IgD-negative memory B cell (primary cell): ENCODE data around the gene KDM3B. TPM values are rescaled to one million over a fixed set of nuclear protein-coding genes. Genes with fewer than 3 reads are reported as not detected.
"Not testable (repeated sequence)": the region's sequence is repeated elsewhere in the genome, so short reads cannot be mapped to it uniquely, and the experiment has no call there.

Source experiments
- H3K27ac Mint-ChIP-seq, 3 donors: one replicate each; pipeline ENCODE4 v1.8.0; 2020 to 2022; ENCODE audit warnings: mild to moderate bottlenecking in 3 of 3, mixed read lengths in 3 of 3, moderate library complexity in 1 of 3
- H3K27me3 Mint-ChIP-seq: one replicate; pipeline ENCODE4 v1.8.0; 2021; ENCODE audit warnings: mixed read lengths
- H3K36me3 Mint-ChIP-seq: one replicate; pipeline ENCODE4 v1.8.0; 2020; ENCODE audit warnings: mild to moderate bottlenecking, mixed read lengths
- H3K4me1 Mint-ChIP-seq, 3 donors: one replicate each; pipeline ENCODE4 v1.8.0; 2020 to 2022; ENCODE audit warnings: mixed read lengths in 3 of 3, mild to moderate bottlenecking in 1 of 3
- H3K4me3 Mint-ChIP-seq, 4 donors: one replicate each; pipeline ENCODE4 v1.8.0; 2020 to 2022; ENCODE audit warnings: mild to moderate bottlenecking in 4 of 4, mixed read lengths in 4 of 4, moderate library complexity in 3 of 4
- H3K9me3 Mint-ChIP-seq, 3 donors: one replicate each; pipeline ENCODE4 v1.8.0; 2020 to 2021; ENCODE audit warnings: mixed read lengths in 3 of 3, mild to moderate bottlenecking in 1 of 3
- polyA plus RNA-seq: library from polyadenylated mRNA; unstranded; fragments of 300-500 nt; fragmentation: Illumina TruSeq; gene quantifications from one replicate; pipeline ENCODE4 v1.2.3, GENCODE V29; 2021

KDM3B gene
- polyA plus RNA-seq, 1 donor from 2014 or later: 18.1 TPM

- Mint-ChIP-seq H3K9me3 (no peaks in the 10 kb centered on the region), H3K27ac (no peak overlapping the region), H3K36me3 (peaks cover 3% of the 10 kb centered on the region), H3K4me1 (peaks cover 0 to 13% (median 9%) of the 10 kb centered on the region in 3 donors), H3K4me3 (peak overlapping the region in 1 of 4 donors; percentile 19), H3K27me3 (peaks cover 4% of the 10 kb centered on the region)
Observed at GRCh38 chr5:138469540-138470321, 117.2 kb downstream of the KDM3B start.

GRCh38 chr5:138470322-138471051 lies 118.0 kb downstream of the KDM3B start:
- Mint-ChIP-seq H3K36me3 (peaks cover 3% of the 10 kb centered on the region), H3K27me3 (peaks cover 10% of the 10 kb centered on the region), H3K27ac (peak overlapping the region in 1 of 3 donors; percentile 67), H3K9me3 (no peaks in the 10 kb centered on the region), H3K4me1 (peaks cover 0 to 11% (median 9%) of the 10 kb centered on the region in 3 donors), H3K4me3 (peak overlapping the region in 1 of 4 donors; percentile 19)

- Mint-ChIP-seq H3K36me3 (peaks cover 4% of the 10 kb centered on the region), H3K27ac (no peak overlapping the region)
Observed at GRCh38 chr5:138471052-138471361, 118.5 kb downstream of the KDM3B start.

GRCh38 chr5:138472353-138472752 lies 119.9 kb downstream of the KDM3B start:
- Mint-ChIP-seq H3K9me3 (no peaks in the 10 kb centered on the region), H3K4me1 (peaks cover 0 to 6% (median 5%) of the 10 kb centered on the region in 3 donors), H3K36me3 (peaks cover 2% of the 10 kb centered on the region), H3K4me3 (no peak overlapping the region), H3K27ac (no peak overlapping the region), H3K27me3 (peaks cover 14% of the 10 kb centered on the region)

More at GRCh38 chr5:138471052-138471361, 118.5 kb downstream of the KDM3B start:
- Mint-ChIP-seq H3K4me3 (no peak overlapping the region), H3K9me3 (no peaks in the 10 kb centered on the region), H3K27me3 (peaks cover 10% of the 10 kb centered on the region), H3K4me1 (peaks cover 0 to 11% (median 9%) of the 10 kb centered on the region in 3 donors)

GRCh38 chr5:138473151-138473550 lies 120.7 kb downstream of the KDM3B start:
- H3K4me1 Mint-ChIP-seq, H3K9me3 Mint-ChIP-seq, H3K4me3 Mint-ChIP-seq, H3K36me3 Mint-ChIP-seq: not testable (repeated sequence)
- peaks cover 14% of the 10 kb centered on the region for H3K27me3 Mint-ChIP-seq
- peak overlapping the region in 1 of 3 donors; percentile 97 for H3K27ac Mint-ChIP-seq

DNA sequence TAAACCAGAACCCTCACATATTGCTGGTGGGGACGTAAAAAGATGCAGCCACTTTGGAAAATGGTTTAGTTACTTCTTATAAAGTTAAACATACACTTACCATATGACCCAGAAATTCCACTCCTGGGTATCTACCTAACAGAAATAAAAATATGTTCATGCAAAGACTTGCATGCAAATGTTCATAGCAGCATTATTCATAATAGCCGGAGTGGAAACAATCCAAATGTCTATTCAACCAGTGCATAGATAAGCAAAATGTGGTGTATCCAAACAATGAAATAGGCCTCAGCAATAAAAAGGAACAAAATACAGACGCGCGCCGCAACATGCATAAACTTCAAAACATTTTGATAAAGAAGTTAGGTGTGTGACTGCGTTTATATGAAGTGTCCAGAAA lies 124.4 kb downstream of the KDM3B start:
- Mint-ChIP-seq H3K4me1 (no peaks in the 10 kb centered on the region), H3K27ac (peak overlapping the region in 1 of 3 donors; percentile 4), H3K4me3 (no peak overlapping the region), H3K36me3 (peaks cover 2% of the 10 kb centered on the region), H3K27me3 (peaks cover 21% of the 10 kb centered on the region), H3K9me3 (no peaks in the 10 kb centered on the region)

DNA sequence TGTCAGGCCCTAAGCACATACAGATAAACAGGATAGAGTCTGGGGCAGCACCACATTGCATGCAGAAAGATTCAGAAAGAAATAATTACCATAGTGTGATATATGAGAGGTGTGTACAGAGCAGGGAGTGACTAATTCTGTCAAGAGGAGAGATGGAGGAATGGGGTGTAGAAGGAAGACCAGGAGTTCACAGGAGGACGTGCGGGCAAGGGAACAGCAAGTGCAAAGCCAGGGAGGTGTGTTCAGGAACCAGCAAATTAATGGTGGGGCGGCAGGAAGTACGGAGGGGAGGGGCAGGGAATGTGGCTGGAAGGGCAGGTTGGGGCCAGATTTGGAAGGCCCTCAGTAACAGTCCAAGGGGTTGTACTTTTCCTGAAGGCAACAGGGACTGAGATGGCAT lies 130.2 kb downstream of the KDM3B start:
- H3K9me3 Mint-ChIP-seq: no peaks in the 10 kb centered on the region
- H3K4me1 Mint-ChIP-seq: no peaks in the 10 kb centered on the region
- H3K27me3 Mint-ChIP-seq: peaks cover 12% of the 10 kb centered on the region

More for the DNA sequence above, 130.2 kb downstream of the KDM3B start:
- Mint-ChIP-seq H3K36me3 (no peaks in the 10 kb centered on the region), H3K27ac (no peak overlapping the region), H3K4me3 (no peak overlapping the region)

Other genes starting within 250 kb of the KDM3B start
- not detected for gene NME5, start 213.3 kb upstream of the KDM3B start, polyA plus RNA-seq
- 27.3 TPM for gene BRD8, start 174.1 kb upstream of the KDM3B start, polyA plus RNA-seq
- gene KIF20A, start 173.6 kb upstream of the KDM3B start, polyA plus RNA-seq: not detected
- 16.1 TPM for gene CDC23, start 139.4 kb upstream of the KDM3B start, polyA plus RNA-seq
- not detected for gene GFRA3, start 78.1 kb upstream of the KDM3B start, polyA plus RNA-seq
- gene CDC25C, start 20.9 kb upstream of the KDM3B start, polyA plus RNA-seq: not detected
- gene FAM53C, start 14.4 kb upstream of the KDM3B start, polyA plus RNA-seq: 20.4 TPM
- not detected for gene REEP2, start 86.4 kb downstream of the KDM3B start, polyA plus RNA-seq
- gene EGR1, start 112.8 kb downstream of the KDM3B start, polyA plus RNA-seq: 32.3 TPM
- 32.0 TPM for gene ETF1, start 190.6 kb downstream of the KDM3B start, polyA plus RNA-seq
- 126 TPM for gene HSPA9, start 222.7 kb downstream of the KDM3B start, polyA plus RNA-seq